ENCODE measurements around the gene RUFY1. TPM values are rescaled to one million over a fixed set of nuclear protein-coding genes. Genes with fewer than 3 reads are reported as not detected.

The RUFY1 gene
- total and polyA plus RNA-seq, 9 donors: 31.4 to 53.6 (median 39.1) TPM

GRCh38 chr5:179559284-179560252 lies 9.2 kb downstream of the RUFY1 start:
- Histone ChIP-seq H3K4me1 (ENCODE audit: insufficient read depth) (peaks cover 2% of the 10 kb centered on the region), H3K9me3 (no peaks in the 10 kb centered on the region), H3K27me3 (no peaks in the 10 kb centered on the region), H3K27ac (peak overlapping the region in 1 of 2 donors; percentile 76), H3K4me3 (peak overlapping the region; percentile 74), H3K36me3 (no peaks in the 10 kb centered on the region)
- peak; percentile 96 to 98 (median 98) for DNase-seq
- TF ChIP-seq POLR2A (IDR thresholded peaks at IDR 0.05) (peak; percentile 88), CTCF (IDR thresholded peaks at IDR 0.05) (no peak), EP300 (IDR thresholded peaks at IDR 0.05) (no peak)
- intact Hi-C loops (cut with DNase I): loop anchor here in 2 of 4 donors (2.0 to 10.0 kb wide), 3 partner anchors 55 to 1255 kb away; no protein-coding TSS in a partner anchor
- WGBS, 3 donors: 1 to 2% (median 1%) methylated on average over 52 of the region's 52 CpGs

GRCh38 chr5:179564526-179564925 lies 14.2 kb downstream of the RUFY1 start:
- TF ChIP-seq POLR2A (IDR thresholded peaks at IDR 0.05) (no peak), EP300 (IDR thresholded peaks at IDR 0.05) (no peak), CTCF (IDR thresholded peaks at IDR 0.05) (no peak)
- Histone ChIP-seq H3K27me3 (no peaks in the 10 kb centered on the region), H3K27ac (no peak overlapping the region), H3K4me3 (no peak overlapping the region), H3K9me3 (no peaks in the 10 kb centered on the region), H3K36me3 (no peaks in the 10 kb centered on the region), H3K4me1 (ENCODE audit: insufficient read depth) (peaks cover 2% of the 10 kb centered on the region)
- WGBS, 3 donors: 45 to 82% (median 49%) methylated on average over 2 of the region's 2 CpGs
- intact Hi-C loops (cut with DNase I): no loop called here
- DNase-seq: no peak

GRCh38 chr5:179568721-179569120 lies 18.4 kb downstream of the RUFY1 start:
- H3K27me3 ChIP-seq: no peaks in the 10 kb centered on the region
- no peak for DNase-seq
- 27 to 42% (median 28%) methylated on average over 7 of the region's 7 CpGs for WGBS, 3 donors
- no peak for TF ChIP-seq CTCF (IDR thresholded peaks at IDR 0.05)
- no peak for TF ChIP-seq EP300 (IDR thresholded peaks at IDR 0.05)
- TF ChIP-seq POLR2A (IDR thresholded peaks at IDR 0.05): no peak
- intact Hi-C loops (cut with DNase I): no loop called here
- no peak overlapping the region for H3K27ac ChIP-seq
- H3K4me1 ChIP-seq (ENCODE audit: insufficient read depth): no peaks in the 10 kb centered on the region
- no peaks in the 10 kb centered on the region for H3K36me3 ChIP-seq
- no peak overlapping the region for H3K4me3 ChIP-seq
- H3K9me3 ChIP-seq: no peaks in the 10 kb centered on the region

- intact Hi-C loops (cut with DNase I): no loop called here
- no peak overlapping the region for H3K4me3 ChIP-seq
- no peak overlapping the region for H3K27ac ChIP-seq
- H3K36me3 ChIP-seq: no peaks in the 10 kb centered on the region
- WGBS, 3 donors: 90 to 92% (median 90%) methylated on average over 8 of the region's 8 CpGs
- H3K4me1 ChIP-seq (ENCODE audit: insufficient read depth): no peaks in the 10 kb centered on the region
- DNase-seq: no peak
- H3K27me3 ChIP-seq: no peaks in the 10 kb centered on the region
- TF ChIP-seq CTCF (IDR thresholded peaks at IDR 0.05) (no peak), POLR2A (IDR thresholded peaks at IDR 0.05) (no peak), EP300 (IDR thresholded peaks at IDR 0.05) (no peak)
- no peaks in the 10 kb centered on the region for H3K9me3 ChIP-seq
Observed at GRCh38 chr5:179572386-179572785, 22.0 kb downstream of the RUFY1 start.

Measured in ovary (tissue), 9 donors.